Medulla oblongata (tissue), 1 donor: Measurements from ENCODE around the gene CGB3.

ENCODE experiments used
- DNase-seq: peaks from one replicate; pipeline ENCODE4 v3.0.0-alpha.2; 2015; ENCODE audit errors: extremely low spot score

The CGB3 gene

GRCh38 chr19:48988286-48988685, 35.8 kb downstream of the CGB3 start:
- DNase-seq, result no peak

- no peak for DNase-seq
Observed at GRCh38 chr19:48987323-48987722, 36.8 kb downstream of the CGB3 start.

GRCh38 chr19:48986211-48986610, 37.9 kb downstream of the CGB3 start:
- DNase-seq, result no peak

GRCh38 chr19:48985711-48986110, 38.4 kb downstream of the CGB3 start:
- no peak for DNase-seq

GRCh38 chr19:48982280-48982679, 41.9 kb downstream of the CGB3 start:
- no peak for DNase-seq

GRCh38 chr19:48977061-48977460, 47.1 kb downstream of the CGB3 start:
- DNase-seq, result no peak

GRCh38 chr19:48975947-48976847, 47.9 kb downstream of the CGB3 start:
- no peak for DNase-seq
